DND-41 (cell line): ENCODE data around the gene GSTT2B.
"Not testable (repeated sequence)": the region's sequence is repeated elsewhere in the genome, so short reads cannot be mapped to it uniquely, and the experiment has no call there.

Experiments used
- CTCF ChIP-seq: IDR thresholded peaks from 2 replicates; pipeline ENCODE4 v1.5.1; 2012; ENCODE audit warnings: borderline replicate concordance, low read length, moderate library complexity, mild to moderate bottlenecking; ENCODE audit not compliant: poor library complexity, severe bottlenecking; ENCODE audit errors: extremely low read depth
- EZH2 ChIP-seq: IDR thresholded peaks from 3 replicates; pipeline ENCODE4 v1.6.1; 2012; ENCODE audit warnings: borderline replicate concordance, low read depth, mild to moderate bottlenecking, moderate library complexity, low read length, inconsistent platforms; ENCODE audit not compliant: severe bottlenecking

- not testable (repeated sequence) for TF ChIP-seq CTCF, EZH2
Observed at GRCh38 chr22:23966568-23966967, 5.6 kb upstream of the GSTT2B start, which contains the start of gene DDTL.
